Caco-2 (cell line): ENCODE measurements around the gene GFAP. TPM values are rescaled to one million over a fixed set of nuclear protein-coding genes. Genes with fewer than 3 reads are reported as not detected.

Experiments used
- BruUV-seq: library from RNA; stranded (reverse); fragments of 400-500 nt; replicated peaks from 2 replicates; lab custom pipeline; 2021; lab: Mats Ljungman, UMichigan
- CTCF ChIA-PET: fragments of 300-600 bp; sonication (Branson Sonifier 250); formaldehyde crosslinking; loops from one replicate; lab custom pipeline; 2022; ENCODE audit warnings: antibody characterized with exemption; lab: Charles Lee
- POLR2A ChIA-PET: fragments of 300-600 bp; sonication (Branson Sonifier 250); formaldehyde crosslinking; loops from one replicate; lab custom pipeline; 2022; ENCODE audit warnings: antibody characterized with exemption; lab: Charles Lee
- DNase-seq, 2 experiments: peaks; one replicate each; pipeline versions ENCODE4 v3.0.0 to v3.0.0-alpha.2; 2020 to 2022
- H3K27me3 ChIP-seq: replicated peaks from 2 replicates; pipeline ENCODE4 v1.6.0; 2011; ENCODE audit warnings: low read length; ENCODE audit not compliant: control insufficient read depth, insufficient read depth
- H3K36me3 ChIP-seq: 2 replicates; pipeline ENCODE4 v1.5.1; 2011; ENCODE audit warnings: low read length; ENCODE audit not compliant: control insufficient read depth, insufficient read depth
- H3K4me1 ChIP-seq: fragments of 250-450 bp; sonication (Bioruptor Pico); 2 replicates; pipeline ENCODE4 v1.5.1; 2020; ENCODE audit warnings: mild to moderate bottlenecking
- H3K4me3 ChIP-seq: 2 replicates; pipeline ENCODE4 v1.5.1; 2011; ENCODE audit warnings: low read depth, mild to moderate bottlenecking, control low read depth, low read length
- H3K9me3 ChIP-seq: fragments of 250-450 bp; sonication (Bioruptor Pico); 2 replicates; pipeline ENCODE4 v1.5.1; 2020; ENCODE audit warnings: mild to moderate bottlenecking, moderate library complexity
- H3K27ac Mint-ChIP-seq: one replicate; pipeline ENCODE4 v1.8.0; 2022; ENCODE audit warnings: mixed read lengths; ENCODE audit not compliant: unreplicated experiment
- H3K27me3 Mint-ChIP-seq: one replicate; pipeline ENCODE4 v1.8.0; 2022; ENCODE audit warnings: mixed read lengths; ENCODE audit not compliant: insufficient read depth, unreplicated experiment
- H3K36me3 Mint-ChIP-seq: one replicate; pipeline ENCODE4 v1.8.0; 2022; ENCODE audit warnings: mild to moderate bottlenecking, mixed read lengths; ENCODE audit not compliant: insufficient read depth, unreplicated experiment
- H3K4me1 Mint-ChIP-seq: one replicate; pipeline ENCODE4 v1.8.0; 2022; ENCODE audit warnings: low read depth, mixed read lengths; ENCODE audit not compliant: unreplicated experiment
- H3K4me3 Mint-ChIP-seq: one replicate; pipeline ENCODE4 v1.8.0; 2022; ENCODE audit warnings: mild to moderate bottlenecking, moderate library complexity, mixed read lengths; ENCODE audit not compliant: unreplicated experiment
- H3K9me3 Mint-ChIP-seq: one replicate; pipeline ENCODE4 v1.8.0; 2022; ENCODE audit warnings: mixed read lengths; ENCODE audit not compliant: unreplicated experiment
- intact Hi-C: fragments of 100-400 bp; cut with micrococcal nuclease; formaldehyde crosslinking; loops from one replicate; pipeline ENCODE4 v1.10.0; 2022; ENCODE audit not compliant: unreplicated experiment
- total RNA-seq: library from RNA; stranded (reverse); gene quantifications from 2 replicates; pipeline ENCODE4 v1.2.3, GENCODE V29; 2022
- TF ChIP-seq, protein P1 (sequence below), 2 experiments: fragments of 200-600 bp in 1 of 2; IDR thresholded peaks; 1 replicate in 1 of 2; 2 replicates in 1 of 2; pipeline versions ENCODE4 v1.5.1 to v1.8.0; 2011 to 2022; ENCODE audit warnings: antibody characterized with exemption in 1 of 2, control low read depth in 1 of 2, inconsistent platforms in 1 of 2, low read depth in 1 of 2, low read length in 1 of 2, mild to moderate bottlenecking in 1 of 2, moderate library complexity in 1 of 2; ENCODE audit not compliant: insufficient read depth in 1 of 2, severe bottlenecking in 1 of 2, unreplicated experiment in 1 of 2

The GFAP gene
- total RNA-seq, 1 experiment from 2014 or later, result not detected

DNA sequence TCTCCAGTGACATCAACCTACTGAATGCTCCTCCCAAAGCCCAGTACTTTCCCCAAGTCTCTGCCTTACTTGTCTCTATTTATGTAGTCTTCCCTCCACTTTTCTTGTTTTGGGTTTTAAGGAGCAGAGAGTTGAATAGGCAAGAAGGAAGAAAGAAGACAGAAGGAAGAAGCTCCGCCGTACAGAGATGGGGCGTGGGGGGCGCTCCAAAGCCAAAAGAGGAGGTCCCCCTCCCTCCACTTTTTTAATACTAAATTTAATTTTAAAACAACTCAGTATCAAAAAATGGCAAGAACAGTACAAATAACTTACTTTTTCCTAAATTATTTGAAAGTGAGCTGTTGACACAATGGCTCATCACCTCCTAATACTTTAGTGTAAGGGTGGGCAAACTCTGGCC is 20.7 kb downstream of the GFAP start:
- H3K36me3 Mint-ChIP-seq, result peaks cover 38% of the 10 kb centered on the region
- H3K4me1 Mint-ChIP-seq, result peaks cover 7% of the 10 kb centered on the region
- Histone ChIP-seq H3K4me1 (no peaks in the 10 kb centered on the region), H3K9me3 (no peaks in the 10 kb centered on the region), H3K36me3 (no peaks in the 10 kb centered on the region; the same call in 1 of the 2 replicates), H3K4me3 (no peak overlapping the region), H3K27me3 (no peaks in the 10 kb centered on the region)
- intact Hi-C loops, result no loop called here
- no peak for DNase-seq
- POLR2A ChIA-PET, result no interaction called here
- no TSS peak for BruUV-seq
- H3K9me3 Mint-ChIP-seq, result no peaks in the 10 kb centered on the region
- no peak overlapping the region for H3K27ac Mint-ChIP-seq
- H3K27me3 Mint-ChIP-seq, result no peaks in the 10 kb centered on the region
- TF ChIP-seq, protein P1, sequence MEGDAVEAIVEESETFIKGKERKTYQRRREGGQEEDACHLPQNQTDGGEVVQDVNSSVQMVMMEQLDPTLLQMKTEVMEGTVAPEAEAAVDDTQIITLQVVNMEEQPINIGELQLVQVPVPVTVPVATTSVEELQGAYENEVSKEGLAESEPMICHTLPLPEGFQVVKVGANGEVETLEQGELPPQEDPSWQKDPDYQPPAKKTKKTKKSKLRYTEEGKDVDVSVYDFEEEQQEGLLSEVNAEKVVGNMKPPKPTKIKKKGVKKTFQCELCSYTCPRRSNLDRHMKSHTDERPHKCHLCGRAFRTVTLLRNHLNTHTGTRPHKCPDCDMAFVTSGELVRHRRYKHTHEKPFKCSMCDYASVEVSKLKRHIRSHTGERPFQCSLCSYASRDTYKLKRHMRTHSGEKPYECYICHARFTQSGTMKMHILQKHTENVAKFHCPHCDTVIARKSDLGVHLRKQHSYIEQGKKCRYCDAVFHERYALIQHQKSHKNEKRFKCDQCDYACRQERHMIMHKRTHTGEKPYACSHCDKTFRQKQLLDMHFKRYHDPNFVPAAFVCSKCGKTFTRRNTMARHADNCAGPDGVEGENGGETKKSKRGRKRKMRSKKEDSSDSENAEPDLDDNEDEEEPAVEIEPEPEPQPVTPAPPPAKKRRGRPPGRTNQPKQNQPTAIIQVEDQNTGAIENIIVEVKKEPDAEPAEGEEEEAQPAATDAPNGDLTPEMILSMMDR (IDR thresholded peaks at IDR 0.05; ENCODE audit: insufficient read depth in 1 of 2, low read depth in 1 of 2, low read length in 1 of 2, severe bottlenecking in 1 of 2, unreplicated experiment in 1 of 2), result no peak
- CTCF ChIA-PET, result interaction anchor here (0.7 kb wide), 1 partner anchor 534 kb away, joined by 6 read pairs; no protein-coding TSS in a partner anchor
- no peak overlapping the region for H3K4me3 Mint-ChIP-seq

GRCh38 chr17:44892250-44892649 is 23.1 kb downstream of the GFAP start:
- CTCF ChIA-PET, result no interaction called here

GRCh38 chr17:44889003-44889402 is 26.3 kb downstream of the GFAP start:
- no peaks in the 10 kb centered on the region for H3K27me3 Mint-ChIP-seq
- Histone ChIP-seq H3K9me3 (no peaks in the 10 kb centered on the region), H3K4me1 (0 out of 2 replicates have a peak, but pooled peaks cover 3% of the 10 kb centered on the region), H3K4me3 (no peak overlapping the region), H3K36me3 (no peaks in the 10 kb centered on the region; the same call in 1 of the 2 replicates), H3K27me3 (no peaks in the 10 kb centered on the region)
- H3K36me3 Mint-ChIP-seq, result peaks cover 36% of the 10 kb centered on the region
- TF ChIP-seq, protein P1 (IDR thresholded peaks at IDR 0.05; ENCODE audit: insufficient read depth in 1 of 2, low read depth in 1 of 2, low read length in 1 of 2, severe bottlenecking in 1 of 2, unreplicated experiment in 1 of 2), result no peak
- no peaks in the 10 kb centered on the region for H3K9me3 Mint-ChIP-seq
- POLR2A ChIA-PET, result no interaction called here
- H3K4me1 Mint-ChIP-seq, result no peaks in the 10 kb centered on the region
- intact Hi-C loops, result no loop called here
- no peak overlapping the region for H3K4me3 Mint-ChIP-seq
- H3K27ac Mint-ChIP-seq, result no peak overlapping the region
- no TSS peak for BruUV-seq
- CTCF ChIA-PET, result interaction anchor here (0.6 to 1.0 kb wide), 2 partner anchors 10 kb away, joined by 3 read pairs; partner anchors contain the start of gene EFTUD2
- DNase-seq, result no peak

More at GRCh38 chr17:44892250-44892649, 23.1 kb downstream of the GFAP start:
- H3K9me3 Mint-ChIP-seq, result no peaks in the 10 kb centered on the region
- no peak overlapping the region for H3K4me3 ChIP-seq
- intact Hi-C loops, result no loop called here
- TF ChIP-seq, protein P1 (IDR thresholded peaks at IDR 0.05; ENCODE audit: insufficient read depth in 1 of 2, low read depth in 1 of 2, low read length in 1 of 2, severe bottlenecking in 1 of 2, unreplicated experiment in 1 of 2), result no peak
- no peak overlapping the region for H3K27ac Mint-ChIP-seq
- no peaks in the 10 kb centered on the region for H3K4me1 Mint-ChIP-seq
- H3K4me3 Mint-ChIP-seq, result no peak overlapping the region
- no peaks in the 10 kb centered on the region for H3K27me3 Mint-ChIP-seq
- 0 out of 2 replicates have a peak, but pooled peaks cover 3% of the 10 kb centered on the region for H3K4me1 ChIP-seq
- no TSS peak for BruUV-seq
- no peaks in the 10 kb centered on the region for H3K9me3 ChIP-seq
- no peak for DNase-seq
- H3K36me3 Mint-ChIP-seq, result peaks cover 33% of the 10 kb centered on the region
- POLR2A ChIA-PET, result no interaction called here
- H3K27me3 ChIP-seq, result no peaks in the 10 kb centered on the region
- H3K36me3 ChIP-seq, result no peaks in the 10 kb centered on the region; the same call in none of the 2 replicates
